Trophoblast cell (in vitro differentiated cells and primary cell): ENCODE results near the gene ERP44. TPM values are rescaled to one million over a fixed set of nuclear protein-coding genes. Genes with fewer than 3 reads are reported as not detected.
"Not testable (repeated sequence)": the region's sequence is repeated elsewhere in the genome, so short reads cannot be mapped to it uniquely, and the experiment has no call there.

Experiments
- DNase-seq, 2 donors: peaks; one replicate each; pipeline ENCODE4 v3.0.0-alpha.2; 2016
- H2AFZ ChIP-seq: 2 replicates; pipeline ENCODE4 v1.6.1; 2013; ENCODE audit warnings: low read length, moderate library complexity, mild to moderate bottlenecking; ENCODE audit not compliant: insufficient read depth, poor library complexity
- H2AK5ac ChIP-seq: 2 replicates; pipeline ENCODE4 v1.6.1; 2013; ENCODE audit warnings: mild to moderate bottlenecking, low read length
- H2BK120ac ChIP-seq: 2 replicates; pipeline ENCODE4 v1.6.1; 2013; ENCODE audit warnings: low read length, mild to moderate bottlenecking, moderate library complexity; ENCODE audit not compliant: insufficient read depth, poor library complexity
- H2BK12ac ChIP-seq: 2 replicates; pipeline ENCODE4 v1.6.1; 2013; ENCODE audit warnings: mild to moderate bottlenecking, low read length, moderate library complexity
- H2BK5ac ChIP-seq: 2 replicates; pipeline ENCODE4 v1.6.1; 2013; ENCODE audit warnings: low read length, low read depth, moderate library complexity, mild to moderate bottlenecking; ENCODE audit not compliant: poor library complexity
- H3K14ac ChIP-seq: 2 replicates; pipeline ENCODE4 v1.6.1; 2013; ENCODE audit warnings: mild to moderate bottlenecking, low read length
- H3K18ac ChIP-seq: 2 replicates; pipeline ENCODE4 v1.6.1; 2013; ENCODE audit warnings: mild to moderate bottlenecking, low read length
- H3K23ac ChIP-seq: 2 replicates; pipeline ENCODE4 v1.6.1; 2013; ENCODE audit warnings: low read length
- H3K27ac ChIP-seq: 2 replicates; pipeline ENCODE4 v1.5.1; 2013; ENCODE audit warnings: low read depth, mild to moderate bottlenecking, inconsistent platforms, low read length, moderate library complexity
- H3K27me3 ChIP-seq: 2 replicates; pipeline ENCODE4 v1.6.1; 2013; ENCODE audit warnings: inconsistent platforms, mild to moderate bottlenecking, low read length, moderate library complexity; ENCODE audit not compliant: insufficient read depth
- H3K36me3 ChIP-seq, 2 experiments: 1 replicate in 1 of 2; 2 replicates in 1 of 2; pipeline ENCODE4 v1.6.1; 2013; ENCODE audit warnings: low read length in 2 of 2, mild to moderate bottlenecking in 2 of 2, moderate library complexity in 1 of 2; ENCODE audit not compliant: insufficient read depth in 2 of 2, control insufficient read depth in 1 of 2
- H3K4ac ChIP-seq: 2 replicates; pipeline ENCODE4 v1.6.1; 2013; ENCODE audit warnings: low read depth, mild to moderate bottlenecking, low read length, moderate library complexity
- H3K4me1 ChIP-seq, 2 experiments: 1 replicate in 1 of 2; 2 replicates in 1 of 2; pipeline ENCODE4 v1.6.1; 2013; ENCODE audit warnings: low read length in 2 of 2, mild to moderate bottlenecking in 2 of 2, moderate library complexity in 1 of 2; ENCODE audit not compliant: insufficient read depth in 2 of 2, control insufficient read depth in 1 of 2
- H3K4me2 ChIP-seq: 2 replicates; pipeline ENCODE4 v1.6.1; 2013; ENCODE audit warnings: inconsistent platforms, mild to moderate bottlenecking, low read length, moderate library complexity
- H3K4me3 ChIP-seq: 2 replicates; pipeline ENCODE4 v1.5.1; 2013; ENCODE audit warnings: mild to moderate bottlenecking, low read depth, low read length, inconsistent platforms
- H3K79me1 ChIP-seq: one replicate; pipeline ENCODE4 v1.6.1; 2013; ENCODE audit warnings: low read length
- H3K79me2 ChIP-seq: 2 replicates; pipeline ENCODE4 v1.6.1; 2013; ENCODE audit warnings: low read length, mild to moderate bottlenecking; ENCODE audit not compliant: control insufficient read depth, insufficient read depth, poor library complexity
- H3K9ac ChIP-seq: 2 replicates; pipeline ENCODE4 v1.6.1; 2013; ENCODE audit warnings: mild to moderate bottlenecking, low read length
- H3K9me3 ChIP-seq: 2 replicates; pipeline ENCODE4 v1.6.1; 2013; ENCODE audit warnings: low read depth, mild to moderate bottlenecking, control low read depth, inconsistent platforms, low read length; ENCODE audit not compliant: insufficient read depth
- H4K12ac ChIP-seq: 2 replicates; pipeline ENCODE4 v1.6.1; 2013; ENCODE audit warnings: low read depth, mild to moderate bottlenecking, low read length, moderate library complexity
- H4K8ac ChIP-seq: 2 replicates; pipeline ENCODE4 v1.6.1; 2013; ENCODE audit warnings: low read depth, mild to moderate bottlenecking, low read length, moderate library complexity
- H4K91ac ChIP-seq: one replicate; pipeline ENCODE4 v1.6.1; 2013; ENCODE audit warnings: low read depth, mild to moderate bottlenecking, low read length, moderate library complexity
- WGBS: extraction: QIAGEN DNeasy Blood & Tissue Kit; methylation state at CpG from one replicate; pipeline ENCODE4 v1.1.7; 2013; ENCODE audit warnings: missing lambda C conversion rate; ENCODE audit not compliant: insufficient read length, insufficient coverage; ENCODE audit errors: extremely low coverage; 5-methylcytosine and 5-hydroxymethylcytosine counted together
- polyA plus RNA-seq: library from polyadenylated mRNA; stranded (reverse); fragments of 200-250 nt; gene quantifications from 2 replicates; pipeline ENCODE4 v1.2.3, GENCODE V29; 2013

The ERP44 gene
- 32.4 and 32.5 TPM in 2 replicates for polyA plus RNA-seq

DNA sequence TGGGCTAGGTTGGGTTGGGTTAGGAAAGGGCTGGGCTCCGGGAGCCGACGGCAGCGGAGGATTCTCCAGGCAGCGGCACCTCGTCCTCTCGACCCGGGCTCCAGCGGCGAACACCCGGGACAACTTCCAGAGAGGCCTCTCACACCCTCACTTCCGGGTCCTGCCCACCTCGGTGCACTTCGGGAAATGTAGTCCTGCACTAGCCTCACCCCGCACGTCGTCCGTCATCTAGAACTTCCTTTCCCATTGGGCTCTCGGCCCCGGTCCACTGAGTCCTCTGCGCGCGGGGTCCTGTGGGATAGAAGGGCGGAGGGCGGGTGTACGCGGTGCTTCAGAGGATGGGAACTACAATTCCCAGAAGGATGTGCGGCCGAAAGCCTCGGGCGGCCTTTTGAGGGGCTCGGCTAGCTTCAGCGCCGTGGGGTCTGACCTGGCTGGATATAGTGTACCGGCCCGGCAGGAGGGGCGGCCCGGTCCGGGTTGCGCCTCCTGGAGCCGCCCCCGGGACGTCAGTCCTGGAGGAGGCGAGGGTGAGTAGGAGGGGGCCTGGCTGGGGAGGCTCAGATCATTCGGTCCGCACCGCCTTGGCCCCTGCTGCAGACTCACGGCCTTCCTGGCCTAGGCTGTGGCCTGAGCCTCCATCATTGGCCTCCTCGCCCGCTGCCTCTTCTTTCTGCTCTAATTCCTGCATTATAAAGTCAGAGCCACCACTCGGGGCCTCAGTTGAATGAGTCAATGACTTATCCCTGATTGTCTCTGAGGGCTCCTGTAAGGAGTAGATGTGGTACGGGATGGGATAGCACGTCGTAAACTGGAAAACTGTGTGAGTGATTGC, at the start of gene ERP44, which contains the start of gene INVS:
TSS of gene ERP44 (minus strand) at position 114 of the 835 bp plus-strand sequence. CDS start 160 bp downstream, outside the sequence.
TSS of gene INVS (plus strand) at position 357 of the 835 bp plus-strand sequence. CDS start 5,279 bp downstream, outside the sequence.
- peak within 1 kb of the TSS; percentile 93 for H3K4me3 ChIP-seq
- H2BK120ac ChIP-seq, result peak within 1 kb of the TSS; percentile 49
- peak within 1 kb of the TSS; percentile 41 for H2BK5ac ChIP-seq
- no peak within 1 kb of the TSS for H2BK12ac ChIP-seq
- H3K9ac ChIP-seq, result peak within 1 kb of the TSS; percentile 78
- WGBS, result no CpG with 5 or more reads among the region's 54 CpGs
- H2AFZ ChIP-seq, result peak within 1 kb of the TSS; percentile 75
- peak within 1 kb of the TSS; percentile 24 for H3K27ac ChIP-seq
- H3K18ac ChIP-seq, result peak within 1 kb of the TSS; percentile 75
- H3K4ac ChIP-seq, result peak within 1 kb of the TSS; percentile 18
- DNase-seq, result peak; percentile 99
- no peaks in the 10 kb centered on the region for H3K4me1 ChIP-seq
- H3K79me2 ChIP-seq, result peaks cover 9% of the 10 kb centered on the region
- no peak within 1 kb of the TSS for H2AK5ac ChIP-seq
- H4K12ac ChIP-seq, result peak within 1 kb of the TSS; percentile 81
- peak within 1 kb of the TSS; percentile 60 for H3K4me2 ChIP-seq
- peaks cover 0 to 4% of the 10 kb centered on the region in 2 experiments for H3K36me3 ChIP-seq
- no peaks in the 10 kb centered on the region for H3K9me3 ChIP-seq
- peak within 1 kb of the TSS; percentile 85 for H4K8ac ChIP-seq
- H3K27me3 ChIP-seq, result no peaks in the 10 kb centered on the region
- peaks cover 9% of the 10 kb centered on the region for H3K79me1 ChIP-seq
- H3K23ac ChIP-seq, result no peak within 1 kb of the TSS
- peak within 1 kb of the TSS; percentile 47 for H4K91ac ChIP-seq
- peak within 1 kb of the TSS; percentile 60 for H3K14ac ChIP-seq

DNA sequence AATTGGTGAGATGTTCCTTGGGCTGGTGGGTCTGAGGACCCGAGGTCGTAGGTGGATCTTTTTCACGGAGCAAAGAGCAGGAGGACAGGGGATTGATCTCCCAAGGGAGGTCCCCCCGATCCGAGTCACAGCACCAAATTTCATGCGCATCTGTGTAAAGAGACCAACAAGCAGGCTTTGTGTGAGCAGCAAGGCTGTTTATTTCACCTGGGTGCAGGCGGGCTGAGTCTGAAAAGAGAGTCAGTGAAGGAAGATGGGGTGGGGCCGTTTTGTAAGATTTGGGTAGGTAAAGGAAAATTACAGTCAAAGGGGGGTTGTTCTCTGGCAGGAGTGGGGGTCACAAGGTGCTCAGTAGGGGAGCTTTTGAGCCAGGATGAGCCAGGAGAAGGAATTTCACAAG, 47.2 kb upstream of the ERP44 start:
- not testable (repeated sequence) for H3K27ac ChIP-seq, H3K79me2 ChIP-seq, H3K27me3 ChIP-seq, H2AFZ ChIP-seq, H3K4me1 ChIP-seq, H2BK120ac ChIP-seq, H3K4me2 ChIP-seq, H3K18ac ChIP-seq, H4K8ac ChIP-seq, H3K4me3 ChIP-seq, H2BK12ac ChIP-seq, H3K9ac ChIP-seq, H4K91ac ChIP-seq, H2AK5ac ChIP-seq, H3K23ac ChIP-seq, H2BK5ac ChIP-seq, H3K14ac ChIP-seq, H3K4ac ChIP-seq, H3K79me1 ChIP-seq, H3K36me3 ChIP-seq, DNase-seq, H4K12ac ChIP-seq, H3K9me3 ChIP-seq
- WGBS, result no CpG with 5 or more reads among the region's 8 CpGs

DNA sequence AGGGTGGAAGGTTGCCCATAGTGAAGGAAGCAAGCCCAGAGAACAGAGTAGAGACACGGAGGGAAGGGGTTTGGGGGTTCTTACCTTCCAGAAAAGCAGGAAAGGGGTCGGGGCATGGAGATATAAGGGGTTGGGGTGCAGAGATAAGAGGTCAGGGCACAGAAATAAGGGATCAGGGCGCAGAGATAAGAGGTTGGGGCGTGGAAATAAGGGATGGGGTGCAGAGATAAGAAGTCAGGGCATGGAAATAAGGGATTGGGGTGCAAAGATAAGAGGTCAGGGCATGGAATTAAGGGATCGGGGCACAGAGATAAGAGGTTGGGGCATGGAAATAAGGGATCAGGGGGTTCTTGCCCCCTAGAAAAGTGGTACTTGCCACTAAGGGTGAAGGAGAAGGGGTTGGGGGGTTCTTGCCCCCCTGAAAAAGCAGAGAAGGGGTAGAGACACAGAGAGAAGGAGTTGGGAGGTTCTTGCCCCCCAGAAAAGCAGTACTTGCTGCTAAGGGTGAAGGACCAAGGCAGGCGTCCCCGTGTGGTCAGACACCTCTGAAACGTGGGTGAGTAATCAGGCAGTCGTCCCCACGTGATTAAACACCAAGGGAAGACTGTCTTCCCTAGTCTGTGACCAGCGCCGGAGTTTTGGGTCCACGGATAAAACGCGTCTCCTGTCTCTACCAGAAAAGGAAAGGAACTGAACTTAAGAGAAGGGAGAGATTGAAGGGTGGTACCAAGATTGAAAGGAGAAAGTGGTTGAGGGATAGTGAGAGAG, 46.6 kb upstream of the ERP44 start:
- H3K27me3 ChIP-seq, H2AK5ac ChIP-seq, H2BK5ac ChIP-seq, DNase-seq, H3K79me2 ChIP-seq, H2AFZ ChIP-seq, H3K27ac ChIP-seq, H2BK120ac ChIP-seq, H3K79me1 ChIP-seq, H4K91ac ChIP-seq, H3K18ac ChIP-seq, H3K4me1 ChIP-seq, H2BK12ac ChIP-seq, H3K4ac ChIP-seq, H4K8ac ChIP-seq, H3K9me3 ChIP-seq, H3K14ac ChIP-seq, H3K23ac ChIP-seq, H3K4me2 ChIP-seq, H4K12ac ChIP-seq, H3K9ac ChIP-seq, H3K36me3 ChIP-seq, H3K4me3 ChIP-seq: not testable (repeated sequence)
- no CpG with 5 or more reads among the region's 15 CpGs for WGBS

DNA sequence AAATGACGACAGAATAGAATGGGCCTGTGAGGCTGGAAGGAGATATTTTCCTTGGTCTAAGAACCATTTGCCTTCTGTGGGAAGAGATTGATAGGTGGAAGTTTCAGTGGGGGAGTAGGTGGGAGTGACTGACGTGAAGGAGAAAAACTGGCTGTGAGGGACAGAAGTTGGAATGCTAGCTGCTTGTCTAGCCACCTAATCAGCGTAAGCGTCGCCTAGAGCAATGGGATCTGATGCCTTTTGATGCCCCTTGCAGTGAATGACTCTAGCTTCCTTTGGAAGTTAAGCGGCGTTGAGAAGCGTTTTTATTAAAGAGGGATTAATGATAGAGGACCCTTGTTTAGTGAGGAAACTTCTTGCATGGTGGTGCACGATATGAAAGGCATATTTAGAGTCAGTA, 43.1 kb upstream of the ERP44 start:
- no CpG with 5 or more reads among the region's 9 CpGs for WGBS
- not testable (repeated sequence) for H3K79me2 ChIP-seq, H2BK120ac ChIP-seq, H3K23ac ChIP-seq, H3K9me3 ChIP-seq, H3K4me1 ChIP-seq, H3K27me3 ChIP-seq, H4K8ac ChIP-seq, H3K4me2 ChIP-seq, H3K14ac ChIP-seq, H4K91ac ChIP-seq, H3K18ac ChIP-seq, H2BK12ac ChIP-seq, H3K79me1 ChIP-seq, H2AFZ ChIP-seq, H2BK5ac ChIP-seq, H3K4ac ChIP-seq, H3K27ac ChIP-seq, H3K4me3 ChIP-seq, H2AK5ac ChIP-seq, H3K9ac ChIP-seq, H4K12ac ChIP-seq, H3K36me3 ChIP-seq
- peak in 1 of 2 donors; percentile 28 for DNase-seq
